NCI-H1105 (cell line): Measurements from ENCODE around the gene DCP2.

Source experiments
- DNase-seq: peaks from one replicate; lab custom pipeline; 2025; lab: John Stamatoyannopoulos, UW

DCP2 gene

GRCh38 chr5:112967520-112968083, 9.0 kb upstream of the DCP2 start:
- DNase-seq = no peak

- DNase-seq = no peak
Observed at GRCh38 chr5:112968411-112969106, 8.0 kb upstream of the DCP2 start.

GRCh38 chr5:112971276-112971675, 5.3 kb upstream of the DCP2 start:
- no peak for DNase-seq

GRCh38 chr5:112973036-112973435, 3.6 kb upstream of the DCP2 start:
- DNase-seq = no peak

- DNase-seq = no peak
Observed at GRCh38 chr5:112973904-112974303, 2.7 kb upstream of the DCP2 start.

- DNase-seq = no peak
Observed at GRCh38 chr5:112974901-112975300, 1.7 kb upstream of the DCP2 start.

- no peak for DNase-seq
Observed at GRCh38 chr5:112975721-112976431, 722 bp upstream of the DCP2 start.

GRCh38 chr5:112977440-112977861, 853 bp downstream of the DCP2 start:
- DNase-seq = no peak

GRCh38 chr5:112978836-112979235, 2.2 kb downstream of the DCP2 start:
- DNase-seq = no peak

GRCh38 chr5:112979723-112980122, 3.1 kb downstream of the DCP2 start:
- DNase-seq = no peak

- DNase-seq = no peak
Observed at GRCh38 chr5:112983363-112983762, 6.8 kb downstream of the DCP2 start.

GRCh38 chr5:112986224-112986623, 9.6 kb downstream of the DCP2 start:
- DNase-seq = no peak

GRCh38 chr5:112995764-112996618, 19.4 kb downstream of the DCP2 start:
- peak; percentile 17 for DNase-seq

- no peak for DNase-seq
Observed at GRCh38 chr5:112996830-112997374, 20.3 kb downstream of the DCP2 start.

- DNase-seq = no peak
Observed at GRCh38 chr5:112998296-112998695, 21.7 kb downstream of the DCP2 start.

GRCh38 chr5:113000466-113000865, 23.9 kb downstream of the DCP2 start:
- DNase-seq = no peak

GRCh38 chr5:113002423-113002822, 25.8 kb downstream of the DCP2 start:
- DNase-seq = no peak

- DNase-seq = no peak
Observed at GRCh38 chr5:113003763-113004162, 27.2 kb downstream of the DCP2 start.

- DNase-seq = no peak
Observed at GRCh38 chr5:113005454-113005853, 28.9 kb downstream of the DCP2 start.

- DNase-seq = no peak
Observed at GRCh38 chr5:113017881-113018635, 41.5 kb downstream of the DCP2 start.
